Skeletal muscle satellite cell (primary cell): ENCODE data around the gene PITPNM3.
A peak's percentile ranks its signal among the peaks of the same experiment; 100 is the strongest.

ENCODE experiments used
- H3K27me3 ChIP-seq: 2 replicates; pipeline ENCODE4 v1.7.0; 2013; ENCODE audit warnings: low read length; ENCODE audit not compliant: control insufficient read depth, insufficient read depth
- H3K36me3 ChIP-seq: 2 replicates; pipeline ENCODE4 v1.7.0; 2013; ENCODE audit warnings: mild to moderate bottlenecking, control low read depth, low read length; ENCODE audit not compliant: insufficient read depth
- H3K4me1 ChIP-seq: 2 replicates; pipeline ENCODE4 v1.7.0; 2013; ENCODE audit warnings: low read length; ENCODE audit not compliant: control insufficient read depth, insufficient read depth
- H3K4me2 ChIP-seq: 2 replicates; pipeline ENCODE4 v1.7.0; 2013; ENCODE audit warnings: mild to moderate bottlenecking, low read length
- H3K4me3 ChIP-seq: 2 replicates; pipeline ENCODE4 v1.7.0; 2013; ENCODE audit warnings: low read length
- H3K9ac ChIP-seq: 2 replicates; pipeline ENCODE4 v1.7.0; 2013; ENCODE audit warnings: mild to moderate bottlenecking, low read depth, low read length, moderate library complexity
- H3K9me3 ChIP-seq: replicated peaks from 2 replicates; pipeline ENCODE4 v1.7.0; 2013; ENCODE audit warnings: mild to moderate bottlenecking, control low read depth, low read length

PITPNM3 gene

DNA sequence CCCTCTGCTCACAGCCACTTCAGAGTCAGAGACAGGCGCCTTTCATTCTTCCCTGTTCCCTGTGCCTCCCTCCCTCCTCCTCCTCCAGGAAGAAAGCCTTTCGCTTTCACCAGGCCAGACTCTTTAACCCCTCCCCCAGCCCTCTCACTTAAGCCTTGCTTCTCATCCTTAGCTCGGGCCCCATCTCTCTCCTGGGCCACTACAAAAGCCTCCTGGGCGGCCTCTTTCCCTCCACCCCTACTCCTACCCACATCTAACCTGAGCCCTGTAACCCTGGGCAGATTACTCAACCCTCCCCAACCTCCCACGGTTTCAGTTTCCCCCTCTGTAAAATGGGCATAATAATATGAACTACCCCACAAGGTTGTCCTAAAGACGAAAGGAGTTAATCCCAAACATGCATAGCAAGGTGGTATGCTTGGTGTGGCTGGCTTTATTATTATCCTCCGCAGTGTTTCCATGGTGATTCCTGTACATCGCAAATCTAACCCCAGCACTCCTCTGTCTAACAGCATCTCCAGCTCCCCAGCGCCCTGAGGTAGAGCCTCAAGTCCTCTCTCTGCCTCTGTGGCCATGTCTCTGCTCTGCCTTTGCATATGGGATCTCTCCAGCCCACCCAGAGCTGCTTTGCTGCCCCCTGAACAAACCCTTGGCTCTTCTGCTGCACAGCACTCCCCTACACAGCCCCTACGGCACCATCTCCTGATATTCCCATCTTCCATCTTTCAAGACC is 94.4 kb downstream of the PITPNM3 start:
- Histone ChIP-seq H3K27me3 (no peaks in the 10 kb centered on the region), H3K9ac (no peak overlapping the region), H3K9me3 (no peaks in the 10 kb centered on the region), H3K36me3 (no peaks in the 10 kb centered on the region), H3K4me3 (no peak overlapping the region), H3K4me2 (no peak overlapping the region), H3K4me1 (peaks cover 4% of the 10 kb centered on the region)

DNA sequence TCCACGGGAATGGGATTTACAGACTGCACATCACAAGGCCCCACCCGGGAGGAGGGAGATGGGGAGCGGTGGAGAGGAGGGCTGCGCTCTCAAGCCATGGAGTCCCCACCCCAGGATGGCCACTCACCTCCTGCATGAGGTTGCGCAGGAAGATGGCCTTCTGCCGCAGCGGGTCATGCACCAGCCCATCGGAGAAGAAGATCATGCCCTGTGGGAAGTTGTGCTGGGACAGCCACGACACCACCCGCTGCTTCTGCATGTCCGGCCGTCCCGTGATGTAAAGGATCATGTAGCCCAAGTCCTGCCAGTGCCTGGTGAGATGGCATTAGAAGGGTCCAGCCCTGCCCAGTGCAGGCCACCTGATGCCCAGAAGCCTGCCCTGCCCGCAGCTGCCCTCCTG is 95.1 kb downstream of the PITPNM3 start:
- Histone ChIP-seq H3K4me3 (no peak overlapping the region), H3K4me2 (no peak overlapping the region), H3K9ac (no peak overlapping the region), H3K4me1 (peaks cover 8% of the 10 kb centered on the region), H3K36me3 (no peaks in the 10 kb centered on the region), H3K9me3 (no peaks in the 10 kb centered on the region), H3K27me3 (no peaks in the 10 kb centered on the region)

DNA sequence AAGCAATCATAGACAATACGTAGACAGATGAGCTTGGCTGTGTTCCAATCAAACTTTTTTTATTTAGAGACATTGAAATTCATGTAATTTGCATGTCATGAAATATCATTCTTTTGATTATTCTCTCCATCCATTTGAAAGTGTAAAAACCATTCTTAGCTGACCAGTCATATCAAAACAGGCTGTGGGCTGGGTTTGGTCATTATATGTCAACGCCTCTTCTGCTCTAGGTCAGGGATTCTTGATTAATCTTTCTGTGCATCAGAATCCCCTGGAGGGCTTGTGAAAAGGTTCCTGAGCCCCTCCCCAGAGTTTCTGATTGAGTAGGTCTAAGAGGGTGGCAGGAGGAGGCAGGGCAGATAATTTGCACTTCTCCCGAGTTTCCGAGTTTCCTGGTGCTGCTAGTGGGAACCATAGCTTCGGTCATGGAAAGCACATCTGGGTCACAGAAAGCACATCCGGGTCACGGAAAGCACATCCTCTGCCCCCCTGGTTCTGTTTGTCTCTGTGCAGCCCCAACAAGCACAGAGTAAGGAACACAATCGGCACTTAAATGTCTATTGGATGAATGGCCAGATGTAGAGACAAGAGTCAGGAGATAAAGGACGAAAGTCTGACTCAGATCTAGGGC is 95.7 kb downstream of the PITPNM3 start:
- no peak overlapping the region for H3K4me3 ChIP-seq
- peaks cover 8% of the 10 kb centered on the region for H3K4me1 ChIP-seq
- no peak overlapping the region for H3K4me2 ChIP-seq
- H3K27me3 ChIP-seq, result no peaks in the 10 kb centered on the region
- no peaks in the 10 kb centered on the region for H3K36me3 ChIP-seq
- H3K9ac ChIP-seq, result no peak overlapping the region
- H3K9me3 ChIP-seq, result no peaks in the 10 kb centered on the region

DNA sequence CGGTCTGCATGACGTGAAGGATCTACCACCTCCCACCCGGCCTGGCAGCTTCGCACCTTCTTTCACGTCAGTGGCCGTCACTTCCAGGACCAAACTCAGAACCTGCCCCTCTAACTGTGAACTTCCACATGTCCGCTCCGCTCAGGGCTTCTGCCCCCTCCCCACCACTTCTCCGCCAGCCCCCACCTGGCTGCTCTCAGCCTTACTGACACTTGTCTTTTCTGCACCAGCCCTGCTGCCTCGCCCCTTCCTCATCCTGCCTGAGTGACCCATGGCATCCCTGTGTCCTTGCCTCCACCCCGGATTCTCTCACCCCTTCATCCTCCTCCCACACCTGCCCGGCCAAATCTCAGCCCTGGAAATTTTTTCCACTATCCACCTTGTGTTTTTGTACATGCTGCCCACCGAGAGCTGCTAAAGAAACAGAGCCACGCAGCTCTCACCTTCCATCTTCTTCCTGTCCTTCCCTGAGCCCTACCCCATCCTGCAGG is 97.8 kb downstream of the PITPNM3 start:
- Histone ChIP-seq H3K9ac (no peak overlapping the region), H3K4me1 (peaks cover 8% of the 10 kb centered on the region), H3K4me3 (no peak overlapping the region), H3K36me3 (no peaks in the 10 kb centered on the region), H3K27me3 (no peaks in the 10 kb centered on the region), H3K4me2 (no peak overlapping the region), H3K9me3 (no peaks in the 10 kb centered on the region)

DNA sequence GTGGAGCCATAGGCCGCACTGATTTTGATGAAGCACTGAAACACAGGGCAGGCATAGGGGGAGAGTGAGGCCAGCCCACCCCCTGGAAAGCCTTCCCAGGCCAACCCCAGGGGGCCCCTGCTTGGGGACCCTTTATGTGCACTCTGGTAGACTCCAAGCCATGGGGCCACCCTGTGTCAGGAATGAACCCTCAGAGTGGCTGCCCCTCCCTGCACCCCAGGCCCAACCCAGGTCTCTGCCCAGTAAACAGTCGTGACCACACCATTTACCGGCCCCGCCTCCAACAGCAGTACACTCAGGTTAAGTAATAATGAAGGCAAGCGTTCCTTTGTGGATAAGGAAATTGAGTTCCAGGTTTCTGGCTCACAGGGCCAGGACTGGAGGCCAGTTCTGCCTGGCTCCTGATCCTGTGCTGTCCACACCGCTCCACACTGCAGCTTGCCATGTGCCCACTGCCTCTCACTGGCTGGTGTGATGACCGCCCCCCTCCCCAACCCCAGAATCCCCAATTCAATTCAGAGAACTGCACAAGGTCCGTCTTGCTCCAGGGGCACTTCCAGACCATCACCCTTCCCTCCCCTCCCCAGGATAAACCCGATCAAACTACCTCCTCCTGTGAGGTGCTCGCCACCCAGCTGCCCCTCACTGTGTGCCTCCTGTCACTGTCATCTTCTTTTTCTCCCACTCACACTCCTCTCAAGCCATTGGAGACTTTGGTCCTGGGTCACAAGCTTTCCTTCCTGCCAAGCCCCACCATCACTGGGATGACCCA is 98.5 kb downstream of the PITPNM3 start:
- Histone ChIP-seq H3K4me1 (peaks cover 8% of the 10 kb centered on the region), H3K36me3 (no peaks in the 10 kb centered on the region), H3K9me3 (no peaks in the 10 kb centered on the region), H3K4me2 (no peak overlapping the region), H3K4me3 (no peak overlapping the region), H3K27me3 (no peaks in the 10 kb centered on the region), H3K9ac (no peak overlapping the region)

DNA sequence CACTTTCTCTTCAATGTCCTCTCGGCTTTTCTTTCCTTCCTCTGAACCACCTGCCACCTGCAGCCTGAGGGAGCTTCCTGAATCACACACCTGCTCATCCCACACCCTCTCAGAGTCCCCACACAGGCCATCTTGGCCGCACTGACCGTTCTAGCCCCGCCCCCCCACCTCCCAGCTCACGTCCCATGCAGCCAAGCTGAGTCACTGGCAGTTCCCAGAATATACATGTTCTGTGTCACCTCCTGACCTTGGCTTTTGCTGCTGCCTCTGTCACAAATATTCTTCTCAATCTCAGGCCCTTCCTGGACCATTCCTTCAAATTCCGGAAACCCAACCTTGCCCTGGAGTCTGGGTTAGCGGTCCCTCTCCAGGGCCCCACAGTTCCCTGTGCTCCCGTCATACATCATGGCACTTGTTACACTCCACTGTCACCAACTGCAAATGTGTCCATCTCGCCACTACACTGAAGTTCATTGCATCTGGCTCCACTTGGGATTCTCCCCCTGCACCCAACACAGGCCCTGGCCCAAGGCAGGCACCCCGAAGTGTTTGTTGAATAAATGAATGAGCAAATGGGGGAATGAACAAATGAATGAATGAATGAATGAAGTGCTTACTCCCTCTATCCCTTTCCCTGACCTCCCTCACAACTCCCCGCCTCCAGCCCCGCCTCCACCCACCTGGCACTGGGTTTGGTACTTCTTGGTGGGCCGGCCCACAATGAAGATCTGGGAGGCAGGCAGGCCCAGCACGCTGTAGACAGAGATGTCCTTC is 99.3 kb downstream of the PITPNM3 start:
- Histone ChIP-seq H3K4me3 (no peak overlapping the region), H3K4me2 (peak overlapping the region; percentile 35), H3K27me3 (no peaks in the 10 kb centered on the region), H3K4me1 (peaks cover 8% of the 10 kb centered on the region), H3K9ac (no peak overlapping the region), H3K9me3 (no peaks in the 10 kb centered on the region), H3K36me3 (no peaks in the 10 kb centered on the region)

DNA sequence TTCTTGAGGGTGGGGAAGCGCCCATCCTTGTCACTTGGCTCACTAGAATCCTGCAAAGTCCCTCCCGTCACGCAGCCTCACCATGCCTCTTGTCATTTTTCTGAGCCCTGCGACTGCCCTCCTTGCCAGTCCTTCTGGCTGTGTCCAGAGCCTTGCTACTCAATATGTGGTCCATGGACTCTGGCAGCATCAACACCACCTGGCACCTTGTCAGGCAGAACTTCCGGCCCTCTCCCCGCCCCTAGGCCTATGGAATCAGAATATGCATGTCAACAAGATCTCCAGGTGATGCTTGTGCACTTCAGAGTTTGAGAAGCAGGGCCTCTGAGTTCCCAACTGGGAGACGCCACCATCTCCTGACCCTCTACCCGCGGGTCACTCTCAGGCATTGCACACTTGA is 100.0 kb downstream of the PITPNM3 start:
- no peaks in the 10 kb centered on the region for H3K27me3 ChIP-seq
- H3K36me3 ChIP-seq, result no peaks in the 10 kb centered on the region
- no peak overlapping the region for H3K9ac ChIP-seq
- H3K9me3 ChIP-seq, result no peaks in the 10 kb centered on the region
- H3K4me2 ChIP-seq, result no peak overlapping the region
- no peak overlapping the region for H3K4me3 ChIP-seq
- H3K4me1 ChIP-seq, result peaks cover 8% of the 10 kb centered on the region

DNA sequence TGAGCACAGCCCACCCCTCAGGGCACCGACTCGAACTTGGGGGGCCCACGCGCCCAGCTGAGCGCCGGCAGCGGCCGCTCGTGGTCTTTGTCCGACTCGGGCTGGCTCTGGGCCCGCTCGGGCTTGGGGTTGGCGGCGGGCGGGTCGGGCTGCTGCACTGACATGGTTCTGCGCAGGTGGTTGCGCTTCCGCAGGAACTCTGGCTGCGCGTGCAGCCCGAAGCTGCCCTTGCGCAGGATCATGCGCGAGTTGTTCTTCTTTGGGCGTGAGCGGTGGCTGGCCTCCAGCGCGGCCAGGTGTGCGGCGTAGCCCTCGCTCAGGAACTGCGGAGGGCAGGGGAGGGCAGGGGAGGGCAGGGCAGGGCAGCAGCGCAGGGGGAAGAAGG is 101.0 kb downstream of the PITPNM3 start:
- Histone ChIP-seq H3K36me3 (no peaks in the 10 kb centered on the region), H3K9me3 (no peaks in the 10 kb centered on the region), H3K4me2 (no peak overlapping the region), H3K4me3 (no peak overlapping the region), H3K9ac (no peak overlapping the region), H3K4me1 (peaks cover 8% of the 10 kb centered on the region), H3K27me3 (no peaks in the 10 kb centered on the region)

DNA sequence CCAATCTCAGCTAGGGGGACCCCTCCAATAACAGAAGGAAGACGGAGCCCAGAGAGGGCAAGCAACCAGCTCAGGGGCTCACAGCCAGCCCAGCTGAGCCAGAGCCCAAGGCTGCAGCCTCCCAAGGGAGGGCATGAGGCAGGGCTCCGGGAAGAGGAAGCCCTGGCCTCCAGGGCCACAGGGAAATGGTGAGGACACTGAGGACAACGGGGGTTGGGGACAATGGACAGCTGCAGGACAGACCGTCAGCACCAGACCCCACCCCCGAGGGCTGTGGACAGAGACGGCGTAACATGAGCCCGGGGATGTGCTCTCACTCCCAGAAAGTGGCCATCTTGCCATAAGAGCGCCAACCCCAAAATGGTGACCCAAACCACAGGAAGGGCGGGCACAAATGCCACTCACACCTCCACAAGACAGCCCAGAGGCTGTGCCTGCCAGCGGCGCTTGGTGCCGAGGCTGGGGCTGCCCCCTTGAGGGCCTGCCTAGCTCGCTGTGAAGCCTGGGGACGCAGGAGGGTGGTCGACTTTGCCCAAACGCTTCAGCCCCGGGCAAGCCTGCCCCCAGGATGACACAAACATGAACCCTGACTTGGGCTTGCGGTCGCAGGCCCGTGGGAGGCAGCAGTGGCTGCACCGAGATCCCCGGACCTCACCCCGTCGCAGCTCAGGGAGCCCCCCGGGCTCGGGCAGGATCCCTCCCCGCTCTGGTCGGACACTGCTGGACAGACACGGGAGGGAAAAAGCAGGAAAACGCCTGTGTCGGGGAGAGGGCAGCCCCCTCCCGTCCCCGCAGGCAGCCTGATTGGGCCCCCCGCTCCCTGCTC is 101.6 kb downstream of the PITPNM3 start:
- no peaks in the 10 kb centered on the region for H3K36me3 ChIP-seq
- no peak overlapping the region for H3K4me3 ChIP-seq
- no peaks in the 10 kb centered on the region for H3K9me3 ChIP-seq
- H3K9ac ChIP-seq, result no peak overlapping the region
- H3K27me3 ChIP-seq, result no peaks in the 10 kb centered on the region
- H3K4me2 ChIP-seq, result no peak overlapping the region
- H3K4me1 ChIP-seq, result peaks cover 8% of the 10 kb centered on the region

DNA sequence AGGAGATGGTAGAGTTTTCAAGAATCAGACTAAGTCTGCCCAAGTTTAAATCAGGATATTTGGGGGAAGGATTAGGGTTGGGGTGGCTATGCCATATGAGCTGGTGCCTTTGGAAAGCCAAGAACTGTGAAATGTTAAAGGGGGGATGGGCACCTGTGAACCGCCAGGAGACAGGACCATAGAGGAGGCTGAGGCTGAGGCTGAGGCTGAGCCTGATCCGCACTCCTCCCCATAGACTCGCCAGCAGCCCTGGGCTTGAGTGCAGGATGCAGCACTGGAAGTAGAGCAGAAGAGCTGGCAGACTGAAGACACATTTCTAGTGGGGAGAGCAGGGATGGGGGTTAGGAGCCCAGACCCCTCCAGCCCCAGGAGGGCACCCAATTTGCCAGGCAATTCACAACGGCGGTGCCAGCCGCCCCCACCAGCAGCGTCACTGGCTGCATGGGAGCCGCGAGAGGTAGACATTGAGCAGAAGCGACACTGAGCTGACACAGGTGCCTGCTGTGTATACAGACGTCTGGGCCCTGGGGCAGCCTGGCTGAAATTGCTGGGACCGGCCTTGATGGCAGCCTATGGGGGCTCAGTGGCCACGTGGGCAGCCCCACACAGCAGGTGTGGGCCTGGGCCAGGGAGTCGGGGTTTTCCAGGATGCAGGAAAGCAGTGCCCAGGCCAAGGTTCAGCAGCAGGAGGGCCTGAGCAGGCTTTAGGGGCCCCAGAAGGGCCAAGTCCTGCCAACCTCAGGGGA is 102.9 kb downstream of the PITPNM3 start:
- H3K9ac ChIP-seq, result no peak overlapping the region
- H3K4me2 ChIP-seq, result no peak overlapping the region
- H3K27me3 ChIP-seq, result no peaks in the 10 kb centered on the region
- no peak overlapping the region for H3K4me3 ChIP-seq
- H3K4me1 ChIP-seq, result peaks cover 8% of the 10 kb centered on the region
- peaks cover 3% of the 10 kb centered on the region for H3K36me3 ChIP-seq
- no peaks in the 10 kb centered on the region for H3K9me3 ChIP-seq
